Lower lobe of right lung (tissue), 2 donors: ENCODE measurements around the gene FBXW7. TPM values are rescaled to one million over a fixed set of nuclear protein-coding genes. Genes with fewer than 3 reads are reported as not detected.

Source experiments
- ATAC-seq, 2 donors: fragments of 200-7000 bp; cut with Tn5 transposase; one replicate each; pipeline ENCODE4 v1.9.1; 2020 to 2022; ENCODE audit warnings: mild to moderate bottlenecking in 2 of 2, moderate library complexity in 2 of 2
- DNase-seq: peaks from one replicate; pipeline ENCODE4 v3.0.0-alpha.2; 2020
- H3K27ac ChIP-seq: fragments of 200-600 bp; one replicate; pipeline ENCODE4 v1.8.0; 2022
- H3K27me3 ChIP-seq: fragments of 200-600 bp; one replicate; pipeline ENCODE4 v1.8.0; 2022; ENCODE audit warnings: low read depth
- H3K36me3 ChIP-seq: fragments of 200-600 bp; one replicate; pipeline ENCODE4 v1.8.0; 2022; ENCODE audit warnings: mild to moderate bottlenecking
- H3K4me1 ChIP-seq: fragments of 200-600 bp; one replicate; pipeline ENCODE4 v1.8.0; 2022
- H3K4me3 ChIP-seq: fragments of 200-600 bp; one replicate; pipeline ENCODE4 v1.8.0; 2022; ENCODE audit warnings: mild to moderate bottlenecking
- H3K9me3 ChIP-seq: fragments of 200-600 bp; one replicate; pipeline ENCODE4 v1.8.0; 2022
- intact Hi-C: fragments of 100-400 bp; cut with DNase I; formaldehyde crosslinking; loops from one replicate; pipeline ENCODE4 v1.11.0; 2022
- total RNA-seq: library from RNA; stranded (reverse); fragmentation: NEBNext Ultra II Directional; extraction: Animal tissue kit (Norgen Biotek cat#: 25700); gene quantifications from one replicate; pipeline ENCODE4 v1.2.1, GENCODE V29; 2021
- TF ChIP-seq, protein P1 (sequence below): fragments of 200-600 bp; IDR thresholded peaks from one replicate; pipeline ENCODE4 v1.8.0; 2022; ENCODE audit warnings: antibody characterized with exemption, mild to moderate bottlenecking
- donor health status: DM: no; HTN: yes; CAD: no; lungs with severe emphysema.

Gene FBXW7
- total RNA-seq, 1 donor from 2014 or later, result 39.6 TPM

DNA sequence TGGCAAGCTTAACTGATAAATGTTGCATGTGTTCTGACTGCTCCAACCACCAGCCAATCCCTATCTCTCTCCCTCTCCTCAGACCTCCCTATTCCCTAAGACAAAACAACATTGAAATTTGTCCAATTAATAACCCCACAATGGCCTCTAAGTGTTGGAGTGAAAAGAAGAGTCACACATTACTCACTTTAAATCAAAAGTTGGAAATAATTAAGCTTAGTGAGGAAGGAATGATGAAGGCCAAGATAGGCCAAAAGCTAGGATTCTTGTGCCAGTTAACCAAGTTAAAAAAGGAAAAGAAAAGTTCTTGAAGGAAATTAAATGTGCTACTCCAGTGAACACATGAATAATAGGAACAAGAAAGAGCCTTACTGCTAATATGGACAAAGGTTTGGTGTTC, 55.6 kb downstream of the FBXW7 start:
- TF ChIP-seq, protein P1, sequence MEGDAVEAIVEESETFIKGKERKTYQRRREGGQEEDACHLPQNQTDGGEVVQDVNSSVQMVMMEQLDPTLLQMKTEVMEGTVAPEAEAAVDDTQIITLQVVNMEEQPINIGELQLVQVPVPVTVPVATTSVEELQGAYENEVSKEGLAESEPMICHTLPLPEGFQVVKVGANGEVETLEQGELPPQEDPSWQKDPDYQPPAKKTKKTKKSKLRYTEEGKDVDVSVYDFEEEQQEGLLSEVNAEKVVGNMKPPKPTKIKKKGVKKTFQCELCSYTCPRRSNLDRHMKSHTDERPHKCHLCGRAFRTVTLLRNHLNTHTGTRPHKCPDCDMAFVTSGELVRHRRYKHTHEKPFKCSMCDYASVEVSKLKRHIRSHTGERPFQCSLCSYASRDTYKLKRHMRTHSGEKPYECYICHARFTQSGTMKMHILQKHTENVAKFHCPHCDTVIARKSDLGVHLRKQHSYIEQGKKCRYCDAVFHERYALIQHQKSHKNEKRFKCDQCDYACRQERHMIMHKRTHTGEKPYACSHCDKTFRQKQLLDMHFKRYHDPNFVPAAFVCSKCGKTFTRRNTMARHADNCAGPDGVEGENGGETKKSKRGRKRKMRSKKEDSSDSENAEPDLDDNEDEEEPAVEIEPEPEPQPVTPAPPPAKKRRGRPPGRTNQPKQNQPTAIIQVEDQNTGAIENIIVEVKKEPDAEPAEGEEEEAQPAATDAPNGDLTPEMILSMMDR, result no peak
- Histone ChIP-seq H3K36me3 (no peaks in the 10 kb centered on the region), H3K4me3 (no peak overlapping the region), H3K9me3 (no peaks in the 10 kb centered on the region), H3K27me3 (no peaks in the 10 kb centered on the region), H3K4me1 (peaks cover 30% of the 10 kb centered on the region), H3K27ac (no peak overlapping the region)
- intact Hi-C loops, result no loop called here
- DNase-seq, result no peak
- no peak for ATAC-seq

DNA sequence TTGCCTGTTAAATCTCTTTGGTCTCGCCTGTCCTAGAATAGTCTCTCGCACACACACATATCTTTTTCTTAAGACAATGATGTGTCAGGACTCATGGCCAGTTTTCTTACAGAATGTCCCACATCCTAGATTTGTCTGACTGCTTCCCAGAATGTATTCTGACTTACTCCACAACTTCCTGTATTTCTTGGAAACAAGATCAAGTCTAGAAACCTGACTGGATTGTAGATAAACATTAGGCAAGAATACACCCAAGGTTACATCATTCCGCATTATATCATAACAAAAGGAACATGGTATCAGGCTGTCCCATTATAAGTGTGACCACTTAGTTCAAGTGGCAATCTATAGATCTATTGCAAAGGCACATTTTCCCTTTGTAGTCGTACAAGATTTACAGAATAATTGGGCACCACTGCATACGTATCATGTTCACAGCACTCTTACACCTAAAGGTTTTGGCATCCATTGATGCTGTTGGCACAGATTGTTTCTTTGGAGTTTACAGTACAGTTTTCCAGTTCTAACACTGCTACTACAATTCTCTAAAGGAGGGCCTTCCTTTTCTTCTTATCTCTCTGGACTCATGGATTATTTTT, 56.4 kb downstream of the FBXW7 start:
- intact Hi-C loops, result no loop called here
- Histone ChIP-seq H3K27me3 (no peaks in the 10 kb centered on the region), H3K4me3 (no peak overlapping the region), H3K27ac (no peak overlapping the region), H3K4me1 (peaks cover 30% of the 10 kb centered on the region), H3K9me3 (no peaks in the 10 kb centered on the region), H3K36me3 (no peaks in the 10 kb centered on the region)
- ATAC-seq (peak in 1 of 2 donors; percentile 19), DNase-seq (no peak)
- TF ChIP-seq, protein P1, result no peak

DNA sequence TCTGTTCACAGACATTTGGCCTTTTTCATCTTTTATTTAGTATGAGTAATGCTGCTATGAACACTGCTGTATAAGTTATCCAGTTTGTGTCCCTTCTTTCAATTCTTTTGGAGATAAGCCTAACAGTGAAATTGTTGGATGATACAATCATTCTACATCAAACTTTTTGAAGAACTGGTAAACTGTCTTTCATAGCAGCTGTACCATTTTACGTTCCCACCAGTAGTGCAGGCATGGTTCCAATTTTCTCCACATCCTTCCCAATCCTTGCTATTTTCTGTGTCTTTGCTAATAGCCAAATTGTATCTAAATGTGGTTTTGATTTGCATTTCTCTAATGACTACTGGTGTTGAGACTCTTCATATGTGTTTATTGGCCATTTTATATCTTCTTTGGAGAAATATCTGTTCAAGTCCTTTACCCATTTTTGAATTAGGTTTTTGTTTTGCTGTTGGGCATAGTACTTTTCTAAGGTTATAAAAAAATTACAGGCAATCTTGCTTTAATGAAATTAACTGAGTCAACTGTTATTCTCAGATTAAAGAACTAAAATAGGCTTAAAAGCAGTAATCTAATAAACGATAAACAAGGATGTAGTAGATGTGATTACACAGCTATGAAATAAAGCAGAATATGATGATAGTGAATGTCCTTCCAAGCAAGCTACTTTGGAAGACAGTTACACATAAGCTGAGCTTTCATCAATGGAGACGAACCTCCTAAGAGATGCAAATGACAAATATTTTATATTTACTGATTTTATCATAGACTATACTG, 57.2 kb downstream of the FBXW7 start:
- intact Hi-C loops, result no loop called here
- no peak for ATAC-seq
- DNase-seq, result no peak
- H3K4me3 ChIP-seq, result no peak overlapping the region
- TF ChIP-seq, protein P1, result no peak
- no peaks in the 10 kb centered on the region for H3K27me3 ChIP-seq
- H3K27ac ChIP-seq, result no peak overlapping the region
- no peaks in the 10 kb centered on the region for H3K36me3 ChIP-seq
- H3K4me1 ChIP-seq, result peaks cover 30% of the 10 kb centered on the region
- no peaks in the 10 kb centered on the region for H3K9me3 ChIP-seq

DNA sequence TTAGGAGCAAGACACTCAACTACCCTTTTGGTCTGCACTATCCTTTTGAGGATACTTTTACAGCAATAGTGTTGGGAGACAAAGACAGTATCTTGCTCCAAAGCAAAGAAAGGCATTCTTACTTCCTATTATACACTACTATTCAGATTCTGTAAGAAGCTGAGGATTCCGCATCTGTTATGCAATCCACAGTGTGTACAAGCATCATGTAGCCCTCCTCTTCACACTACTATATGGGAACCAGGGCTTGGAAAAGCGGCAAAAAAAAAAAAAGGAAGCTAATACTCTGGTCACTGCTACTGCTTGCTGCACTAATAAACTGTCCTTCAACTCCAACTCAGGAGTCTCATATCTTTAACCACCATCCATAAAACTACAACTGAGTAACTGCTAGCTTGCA, 59.1 kb downstream of the FBXW7 start:
- Histone ChIP-seq H3K27ac (no peak overlapping the region), H3K4me3 (no peak overlapping the region), H3K4me1 (peaks cover 30% of the 10 kb centered on the region), H3K27me3 (no peaks in the 10 kb centered on the region), H3K9me3 (no peaks in the 10 kb centered on the region), H3K36me3 (no peaks in the 10 kb centered on the region)
- DNase-seq (no peak), ATAC-seq (peak; percentile 36 to 65)
- TF ChIP-seq, protein P1, result no peak
- intact Hi-C loops, result no loop called here

DNA sequence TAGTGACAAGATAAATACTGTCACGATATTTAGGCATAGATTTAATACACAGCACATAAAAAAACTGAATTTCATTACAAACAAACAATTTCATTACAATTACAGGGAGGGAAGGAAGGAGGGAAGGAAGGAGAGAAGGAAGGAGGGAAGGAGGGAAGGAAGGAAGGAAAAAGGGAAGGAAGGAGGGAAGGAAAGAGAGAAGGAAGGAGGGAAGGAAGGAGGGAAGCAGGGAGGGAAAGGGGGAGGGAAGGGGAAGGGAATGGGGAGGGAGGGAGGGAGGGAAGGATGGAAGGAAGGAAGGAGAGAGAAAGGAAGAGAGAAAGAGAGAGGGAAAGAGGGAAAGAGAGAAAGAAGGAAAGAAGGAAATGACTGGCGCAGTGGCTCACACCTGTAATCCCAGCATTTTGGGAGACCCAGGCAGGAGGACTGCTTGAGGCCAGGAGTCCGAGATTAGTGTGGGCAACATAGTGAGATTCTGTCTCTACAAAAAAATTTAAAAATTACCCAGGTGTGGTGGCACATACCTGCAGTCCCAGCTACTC, 64.6 kb downstream of the FBXW7 start:
- TF ChIP-seq, protein P1, result no peak
- DNase-seq (no peak), ATAC-seq (no peak)
- H3K9me3 ChIP-seq, result no peaks in the 10 kb centered on the region
- H3K4me1 ChIP-seq, result no peaks in the 10 kb centered on the region
- no peaks in the 10 kb centered on the region for H3K27me3 ChIP-seq
- H3K36me3 ChIP-seq, result no peaks in the 10 kb centered on the region
- intact Hi-C loops, result no loop called here
- no peak overlapping the region for H3K27ac ChIP-seq
- H3K4me3 ChIP-seq, result no peak overlapping the region
